HEK293 (cell line): Measurements from ENCODE around the gene TMEM178A.

Experiments
- CTCF ChIA-PET: fragments of 350-600 bp; formaldehyde crosslinking; extraction: SDS; loops from one replicate; lab custom pipeline; 2021; ENCODE audit warnings: antibody characterized with exemption; lab: Yijun Ruan, JAX
- POLR2A ChIA-PET: fragments of 300-600 bp; formaldehyde crosslinking; extraction: SDS; loops from one replicate; lab custom pipeline; 2020; ENCODE audit warnings: antibody characterized with exemption, inconsistent platforms; lab: Yijun Ruan, JAX
- H3K27ac ChIP-seq: fragments of 200-500 bp; sonication (Bioruptor generic); 2 replicates; pipeline ENCODE4 v1.5.1; 2014; ENCODE audit warnings: low read depth, low read length, control low read depth, inconsistent platforms; ENCODE audit errors: extremely low read depth
- H3K36me3 ChIP-seq, 2 experiments: fragments of 200-500 bp in 1 of 2; sonication (Bioruptor generic) in 1 of 2; 1 replicate in 1 of 2; 2 replicates in 1 of 2; pipeline ENCODE4 v1.5.1; 2014 to 2017; ENCODE audit warnings: inconsistent platforms in 2 of 2, low read length in 2 of 2; ENCODE audit not compliant: control insufficient read depth in 2 of 2, insufficient read depth in 1 of 2
- H3K4me1 ChIP-seq: fragments of 200-500 bp; sonication (Bioruptor generic); 2 replicates; pipeline ENCODE4 v1.5.1; 2014; ENCODE audit warnings: mild to moderate bottlenecking, low read length, inconsistent platforms; ENCODE audit not compliant: control insufficient read depth, insufficient read depth
- H3K4me3 ChIP-seq: 2 replicates; pipeline ENCODE4 v1.5.1; 2011; ENCODE audit warnings: low read depth, mild to moderate bottlenecking, control low read depth, low read length, moderate library complexity
- H3K9me3 ChIP-seq: fragments of 200-500 bp; sonication (Bioruptor generic); 2 replicates; pipeline ENCODE4 v1.5.1; 2014; ENCODE audit warnings: low read depth, low read length, inconsistent platforms; ENCODE audit not compliant: control insufficient read depth, insufficient read depth
- BCL6B ChIP-seq: fragments of 450-650 bp; formaldehyde crosslinking; IDR thresholded peaks from 2 replicates; pipeline ENCODE4 v1.5.1; 2017; ENCODE audit warnings: missing biosample characterization, missing genetic modification characterization
- KLF1 ChIP-seq: fragments of 450-650 bp; formaldehyde crosslinking; IDR thresholded peaks from 2 replicates; pipeline ENCODE4 v1.5.1; 2016; ENCODE audit warnings: missing biosample characterization, missing genetic modification characterization
- MYNN ChIP-seq: fragments of 450-650 bp; formaldehyde crosslinking; IDR thresholded peaks from 2 replicates; pipeline ENCODE4 v1.5.1; 2016; ENCODE audit warnings: missing biosample characterization, missing genetic modification characterization, borderline replicate concordance
- SALL2 ChIP-seq: fragments of 450-650 bp; formaldehyde crosslinking; IDR thresholded peaks from 2 replicates; pipeline ENCODE4 v1.5.0; 2017; ENCODE audit warnings: missing biosample characterization, mild to moderate bottlenecking, missing genetic modification characterization, borderline replicate concordance
- YY2 ChIP-seq: fragments of 450-650 bp; formaldehyde crosslinking; IDR thresholded peaks from 2 replicates; pipeline ENCODE4 v1.5.1; 2016; ENCODE audit warnings: missing biosample characterization, missing genetic modification characterization
- ZBTB21 ChIP-seq: fragments of 450-650 bp; formaldehyde crosslinking; IDR thresholded peaks from 2 replicates; pipeline ENCODE4 v1.5.1; 2017; ENCODE audit warnings: missing biosample characterization, missing genetic modification characterization
- ZBTB6 ChIP-seq: fragments of 450-650 bp; formaldehyde crosslinking; IDR thresholded peaks from 2 replicates; pipeline ENCODE4 v1.5.1; 2017; ENCODE audit warnings: missing biosample characterization, missing genetic modification characterization
- ZBTB7A ChIP-seq: fragments of 450-650 bp; formaldehyde crosslinking; IDR thresholded peaks from 2 replicates; pipeline ENCODE4 v1.5.1; 2016; ENCODE audit warnings: low read depth, missing biosample characterization, missing genetic modification characterization
- ZNF148 ChIP-seq: fragments of 450-650 bp; formaldehyde crosslinking; IDR thresholded peaks from 2 replicates; pipeline ENCODE4 v1.5.0; 2017; ENCODE audit warnings: missing biosample characterization, missing genetic modification characterization, borderline replicate concordance
- ZNF202 ChIP-seq: fragments of 450-650 bp; formaldehyde crosslinking; IDR thresholded peaks from 2 replicates; pipeline ENCODE4 v1.5.1; 2016; ENCODE audit warnings: missing biosample characterization, missing genetic modification characterization, borderline replicate concordance
- ZNF449 ChIP-seq: fragments of 450-650 bp; formaldehyde crosslinking; IDR thresholded peaks from 2 replicates; pipeline ENCODE4 v1.5.1; 2017; ENCODE audit warnings: missing biosample characterization, mild to moderate bottlenecking, missing genetic modification characterization, moderate library complexity
- ZNF488 ChIP-seq: fragments of 450-650 bp; formaldehyde crosslinking; IDR thresholded peaks from 2 replicates; pipeline ENCODE4 v1.5.1; 2016; ENCODE audit warnings: missing biosample characterization, missing genetic modification characterization
- ZNF610 ChIP-seq: fragments of 450-650 bp; formaldehyde crosslinking; IDR thresholded peaks from 2 replicates; pipeline ENCODE4 v1.5.1; 2016; ENCODE audit warnings: missing biosample characterization, missing genetic modification characterization, borderline replicate concordance
- ZNF660 ChIP-seq: fragments of 450-650 bp; IDR thresholded peaks from 2 replicates; pipeline ENCODE4 v1.5.1; 2018; ENCODE audit warnings: missing biosample characterization, mild to moderate bottlenecking, missing genetic modification characterization
- ZNF664 ChIP-seq: fragments of 450-650 bp; formaldehyde crosslinking; IDR thresholded peaks from 2 replicates; pipeline ENCODE4 v1.5.1; 2016; ENCODE audit warnings: missing biosample characterization, missing genetic modification characterization
- ZNF701 ChIP-seq: fragments of 450-650 bp; formaldehyde crosslinking; IDR thresholded peaks from 2 replicates; pipeline ENCODE4 v1.5.1; 2016; ENCODE audit warnings: missing biosample characterization, missing genetic modification characterization
- ZNF785 ChIP-seq: fragments of 450-650 bp; formaldehyde crosslinking; IDR thresholded peaks from 2 replicates; pipeline ENCODE4 v1.5.1; 2016; ENCODE audit warnings: missing biosample characterization, missing genetic modification characterization
- ZNF843 ChIP-seq: fragments of 450-650 bp; formaldehyde crosslinking; IDR thresholded peaks from 2 replicates; pipeline ENCODE4 v1.5.1; 2016; ENCODE audit warnings: missing biosample characterization, missing genetic modification characterization

TMEM178A gene

GRCh38 chr2:39739386-39739785 lies 73.7 kb downstream of the TMEM178A start:
- no peaks in the 10 kb centered on the region for H3K4me1 ChIP-seq
- H3K4me3 ChIP-seq, result no peak overlapping the region
- POLR2A ChIA-PET, result no interaction called here
- H3K36me3 ChIP-seq, result peaks cover 34 to 95% of the 10 kb centered on the region in 2 experiments
- TF ChIP-seq ZNF488 (tag by site-specific recombination), result no peak
- no peak for TF ChIP-seq ZNF785
- TF ChIP-seq ZBTB6 (tag by site-specific recombination), result no peak
- no peak for TF ChIP-seq ZNF843
- no peak for TF ChIP-seq ZBTB7A (tag by site-specific recombination)
- no peak for TF ChIP-seq ZNF449 (tag by site-specific recombination)
- no peak for TF ChIP-seq ZNF202 (tag by site-specific recombination)
- no peak for TF ChIP-seq YY2
- no peak for TF ChIP-seq ZNF660
- TF ChIP-seq, all 188 proteins: peak for 0
- Histone ChIP-seq H3K27ac (no peak overlapping the region), H3K9me3 (no peaks in the 10 kb centered on the region)
- CTCF ChIA-PET, result interaction anchor here (1.0 kb wide), 1 partner anchor 10 kb away, joined by 4 read pairs; no protein-coding TSS in a partner anchor

- ChIA-PET CTCF (interaction anchor here (1.0 to 5.2 kb wide), 2 partner anchors 12 to 15 kb away, joined by 4 to 34 read pairs; no protein-coding TSS in a partner anchor), POLR2A (no interaction called here)
- peaks cover 43 to 86% of the 10 kb centered on the region in 2 experiments for H3K36me3 ChIP-seq
- TF ChIP-seq ZBTB21 (tag by site-specific recombination) (no peak), MYNN (tag by site-specific recombination) (no peak), ZNF664 (tag by site-specific recombination) (no peak), SALL2 (tag by site-specific recombination) (no peak), ZNF701 (no peak), BCL6B (no peak), ZNF610 (tag by site-specific recombination) (no peak), KLF1 (tag by site-specific recombination) (no peak), ZBTB7A (tag by site-specific recombination) (no peak), ZNF148 (tag by site-specific recombination) (no peak)
- no peak overlapping the region for H3K4me3 ChIP-seq
- H3K4me1 ChIP-seq, result no peaks in the 10 kb centered on the region
- no peaks in the 10 kb centered on the region for H3K9me3 ChIP-seq
- H3K27ac ChIP-seq, result no peak overlapping the region
Measured at GRCh38 chr2:39741871-39742270, 76.2 kb downstream of the TMEM178A start.
